Subcutaneous adipose tissue (tissue), 4 donors: Measurements from ENCODE around the gene CECR2. TPM values are rescaled to one million over a fixed set of nuclear protein-coding genes. Genes with fewer than 3 reads are reported as not detected.

Experiments
- CTCF ChIP-seq: fragments of 450-650 bp; IDR thresholded peaks from one replicate; pipeline ENCODE4 v1.5.1; 2016; ENCODE audit warnings: low read depth, mild to moderate bottlenecking, control low read depth, antibody characterized with exemption, moderate library complexity
- total RNA-seq, 4 donors: library from RNA; depleted of rRNA; stranded (reverse); fragments of >200 nt; gene quantifications; one replicate each; pipeline ENCODE4 v1.1.0, GENCODE V29; 2016

Gene CECR2
- total RNA-seq, 4 donors from 2014 or later = 0.16 to 1.7 (median 0.44) TPM; not detected in 1

- no peak for TF ChIP-seq CTCF
Measured at GRCh38 chr22:17549183-17549582, 179.9 kb downstream of the CECR2 start.

DNA sequence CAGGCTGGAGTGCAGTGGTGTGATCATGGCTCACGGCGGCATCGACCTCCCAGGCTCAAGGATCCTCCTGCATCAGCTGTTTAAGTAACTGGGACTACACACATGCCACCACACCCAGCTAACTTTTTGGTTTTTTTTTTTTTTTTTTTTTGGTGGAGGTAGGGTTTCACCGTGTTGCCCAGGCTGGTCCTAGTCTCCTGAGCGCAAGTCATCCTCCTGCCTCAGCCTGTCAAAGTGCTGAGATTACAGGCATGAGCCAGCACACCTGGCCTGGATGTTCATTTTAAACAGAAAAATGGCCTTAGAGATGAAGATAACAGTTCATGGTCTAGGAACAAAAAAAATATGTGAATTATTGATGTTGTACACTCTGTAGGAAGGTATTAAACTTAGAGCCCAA is 180.4 kb downstream of the CECR2 start:
- no peak for TF ChIP-seq CTCF

- TF ChIP-seq CTCF = no peak
Measured at GRCh38 chr22:17552737-17553136, 183.5 kb downstream of the CECR2 start.

- TF ChIP-seq CTCF = no peak
Measured at GRCh38 chr22:17554814-17555213, 185.6 kb downstream of the CECR2 start.

- TF ChIP-seq CTCF = no peak
Measured at GRCh38 chr22:17559188-17559587, 189.9 kb downstream of the CECR2 start.

DNA sequence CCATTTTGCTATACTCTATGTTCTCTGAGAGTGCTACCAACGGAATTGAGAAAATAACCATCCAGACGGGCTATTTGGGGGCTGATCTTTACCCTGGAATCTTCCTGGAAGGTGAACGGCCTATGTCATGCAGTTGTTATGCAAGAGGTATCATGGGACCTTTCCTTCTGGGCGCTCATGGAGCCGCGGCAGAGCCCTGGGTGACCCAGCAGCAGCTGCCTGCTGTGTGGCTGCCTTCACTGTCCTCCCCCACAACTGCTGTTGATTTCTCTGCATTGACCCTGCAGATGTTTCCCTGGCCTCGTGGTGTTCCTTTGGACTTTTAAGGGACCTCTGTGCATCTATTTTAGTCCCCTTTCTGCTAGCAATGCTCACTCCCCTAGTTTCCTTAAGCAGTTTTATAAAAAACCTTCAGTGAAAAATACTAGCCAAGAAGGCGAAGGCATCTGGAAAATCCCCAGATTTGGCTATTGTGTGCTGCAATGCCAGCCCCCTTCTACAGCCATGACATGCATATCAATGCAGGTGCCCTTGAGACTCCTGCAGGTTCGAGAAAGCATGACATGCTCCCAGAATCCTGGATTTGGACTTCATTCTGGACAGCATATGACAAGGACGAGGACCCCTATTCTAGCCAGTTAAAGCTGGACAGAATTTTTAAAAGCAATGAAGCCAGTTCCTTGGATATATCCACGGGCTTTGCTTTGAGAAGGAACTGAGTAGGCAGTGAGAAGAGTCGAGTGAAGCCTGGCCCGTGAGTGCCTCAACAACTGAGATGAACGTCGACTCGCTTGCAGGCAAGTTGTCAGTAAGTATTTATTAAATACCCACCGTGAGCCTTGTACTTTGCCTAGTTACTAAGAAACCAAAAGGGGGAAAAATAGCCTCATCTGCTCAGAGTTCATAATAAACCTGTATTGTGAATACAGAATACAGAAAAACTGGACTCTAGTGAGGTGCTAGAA is 193.9 kb downstream of the CECR2 start, which contains the start of gene SLC25A18:
Gene SLC25A18, plus strand, starts transcription at position 593 of the 965 bp plus-strand sequence. CDS start 16,447 bp downstream, outside the sequence.
- TF ChIP-seq CTCF = no peak

DNA sequence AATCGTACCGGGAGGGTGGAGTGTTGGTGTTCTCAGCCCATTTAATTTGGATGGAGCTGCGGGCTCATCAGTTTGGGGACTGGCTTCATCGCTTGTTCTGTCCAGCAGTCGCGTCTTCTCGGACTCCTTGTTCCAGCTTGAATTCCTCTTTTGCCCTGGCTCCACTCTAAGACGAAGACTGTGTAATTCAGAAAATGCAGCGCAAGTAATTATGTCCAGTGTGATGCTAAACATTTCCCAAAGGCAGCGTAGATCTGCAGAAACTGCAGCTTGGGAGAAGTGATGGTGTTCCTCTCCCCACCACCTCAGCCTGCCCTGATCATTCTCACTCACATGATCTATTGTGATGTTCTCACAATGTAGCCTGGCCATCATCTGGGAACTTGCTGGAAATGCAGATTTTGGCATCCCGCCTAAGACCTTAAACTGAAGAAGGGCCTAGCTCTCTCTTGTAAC is 194.7 kb downstream of the CECR2 start:
- TF ChIP-seq CTCF = no peak
